Mononuclear cell (primary cell): ENCODE data around the gene PDXDC1. TPM values are rescaled to one million over a fixed set of nuclear protein-coding genes. Genes with fewer than 3 reads are reported as not detected.
"Not testable (repeated sequence)": the region's sequence is repeated elsewhere in the genome, so short reads cannot be mapped to it uniquely, and the experiment has no call there.

Source experiments
- H3K27me3 ChIP-seq: 2 replicates; pipeline ENCODE4 v1.6.0; 2011; ENCODE audit warnings: low read length, control low read depth; ENCODE audit not compliant: insufficient read depth
- H3K4me1 ChIP-seq: 2 replicates; pipeline ENCODE4 v1.5.1; 2011; ENCODE audit warnings: mild to moderate bottlenecking, low read length, control low read depth; ENCODE audit not compliant: insufficient read depth
- H3K4me3 ChIP-seq: 2 replicates; pipeline ENCODE4 v1.5.1; 2011; ENCODE audit warnings: mild to moderate bottlenecking, low read length, moderate library complexity
- H3K9me3 ChIP-seq: 2 replicates; pipeline ENCODE4 v1.5.1; 2011; ENCODE audit warnings: low read depth, mild to moderate bottlenecking, control low read depth, low read length
- total RNA-seq: library from RNA; depleted of rRNA; stranded (reverse); fragments of >200 nt; gene quantifications from one replicate; pipeline ENCODE4 v1.2.3, GENCODE V29; 2012

The PDXDC1 gene
- total RNA-seq, 1 donor, result 101 TPM

DNA sequence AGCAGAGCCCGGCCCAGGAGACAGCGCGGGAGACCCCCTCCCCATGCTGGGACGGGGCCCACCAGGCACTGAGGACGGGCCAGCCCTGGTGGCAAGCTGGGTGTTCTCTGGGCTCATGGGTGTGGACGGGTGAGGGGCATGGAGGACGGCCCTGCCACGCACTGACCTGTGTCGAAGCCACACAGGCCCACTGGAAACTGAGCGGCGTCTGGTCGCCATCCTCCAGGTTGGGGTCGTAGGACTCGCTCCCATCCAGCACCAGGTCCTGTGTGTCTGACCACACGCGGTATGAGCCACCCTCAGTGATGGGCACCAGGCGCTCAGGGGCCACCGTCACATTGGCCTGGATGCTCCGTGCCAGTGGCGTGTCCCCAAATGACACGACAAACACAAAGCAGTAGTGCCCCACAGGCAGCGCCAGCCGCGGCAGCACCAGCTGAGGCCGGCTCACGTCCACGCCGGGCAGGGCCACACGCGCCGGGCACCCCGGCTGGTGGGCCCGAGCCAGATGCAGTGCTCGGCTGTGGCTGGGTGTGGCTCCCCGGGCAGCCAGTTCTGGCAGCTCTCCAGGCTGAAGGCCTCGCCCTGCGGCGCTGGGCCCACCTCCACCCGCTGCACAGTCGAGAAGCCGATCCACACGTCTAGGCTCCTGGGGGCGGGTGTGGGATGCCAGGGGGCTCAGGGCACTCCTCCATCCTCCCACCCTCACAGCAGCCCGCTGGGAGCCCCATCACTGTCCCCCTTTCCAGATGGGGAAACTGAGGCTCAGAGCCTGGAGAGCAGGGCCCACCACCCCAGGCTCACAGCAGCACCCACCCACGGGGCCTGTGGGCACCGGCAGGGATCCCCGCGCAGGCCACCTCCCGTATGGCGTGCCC is 160.9 kb downstream of the PDXDC1 start:
- not testable (repeated sequence) for H3K4me3 ChIP-seq, H3K27me3 ChIP-seq, H3K4me1 ChIP-seq, H3K9me3 ChIP-seq

DNA sequence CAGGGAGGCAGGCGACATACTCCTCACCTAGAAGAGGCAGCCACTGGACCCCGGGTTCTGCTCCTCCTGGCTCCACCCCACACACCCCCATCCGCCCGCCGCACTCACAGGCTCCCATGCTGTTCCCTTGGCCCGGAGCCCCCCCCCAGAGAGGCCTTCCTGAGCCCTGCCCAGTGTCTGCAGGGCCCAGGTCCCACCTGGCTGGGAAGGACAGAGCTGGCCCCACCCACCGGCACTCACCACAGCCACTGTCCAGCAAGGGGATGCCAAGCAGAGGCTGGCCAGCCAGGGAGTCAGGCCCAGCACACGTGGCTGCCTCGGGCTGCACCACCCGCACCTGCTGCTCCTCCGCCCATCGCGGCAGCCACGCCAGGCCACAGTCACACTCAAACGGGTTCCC is 162.7 kb downstream of the PDXDC1 start:
- H3K27me3 ChIP-seq, H3K9me3 ChIP-seq, H3K4me1 ChIP-seq, H3K4me3 ChIP-seq: not testable (repeated sequence)

DNA sequence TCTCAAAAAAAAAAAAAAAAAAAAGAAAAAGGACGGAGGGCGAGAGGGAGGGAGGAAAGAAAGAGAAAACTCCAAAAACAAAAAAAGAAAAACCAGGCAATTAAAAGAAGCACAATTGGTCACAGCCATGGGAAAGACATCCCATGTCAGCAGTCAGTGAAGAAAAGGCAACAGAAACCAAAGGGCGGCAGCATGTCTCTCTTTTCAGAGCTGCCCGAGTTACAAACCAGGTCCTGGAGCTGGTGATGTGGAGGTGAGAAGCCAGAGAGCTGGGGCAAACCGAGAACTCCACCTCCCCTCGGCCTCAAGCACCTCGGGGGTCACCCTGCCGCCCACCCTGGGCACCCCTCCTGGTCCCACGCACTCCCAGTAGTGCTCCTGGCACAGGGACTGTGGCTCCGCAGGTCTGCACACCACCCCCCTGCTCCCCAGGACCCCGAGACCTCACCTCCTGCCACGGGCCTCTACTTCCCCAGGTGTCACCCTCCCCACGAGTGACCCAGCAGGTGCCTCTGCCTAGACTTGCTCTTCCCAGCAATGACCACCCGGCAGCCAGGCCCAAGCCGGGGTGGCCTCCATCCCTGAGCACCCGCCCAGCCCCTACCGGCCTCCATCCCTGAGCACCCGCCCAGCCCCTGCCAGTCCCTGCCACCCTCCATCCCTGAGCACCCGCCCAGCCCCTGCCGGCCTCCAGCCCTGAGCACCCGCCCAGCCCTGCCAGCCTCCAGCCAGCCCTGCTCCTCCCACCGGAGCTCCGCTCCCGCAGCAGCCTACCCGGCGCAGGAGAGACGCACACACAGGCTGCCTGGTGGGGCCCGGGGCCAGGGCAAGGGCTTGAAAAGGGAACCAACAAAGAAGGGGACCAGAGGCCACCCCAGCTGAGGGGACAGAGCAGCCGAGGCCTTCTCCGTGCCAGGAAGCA is 165.9 kb downstream of the PDXDC1 start:
- not testable (repeated sequence) for H3K4me1 ChIP-seq, H3K4me3 ChIP-seq, H3K27me3 ChIP-seq, H3K9me3 ChIP-seq

DNA sequence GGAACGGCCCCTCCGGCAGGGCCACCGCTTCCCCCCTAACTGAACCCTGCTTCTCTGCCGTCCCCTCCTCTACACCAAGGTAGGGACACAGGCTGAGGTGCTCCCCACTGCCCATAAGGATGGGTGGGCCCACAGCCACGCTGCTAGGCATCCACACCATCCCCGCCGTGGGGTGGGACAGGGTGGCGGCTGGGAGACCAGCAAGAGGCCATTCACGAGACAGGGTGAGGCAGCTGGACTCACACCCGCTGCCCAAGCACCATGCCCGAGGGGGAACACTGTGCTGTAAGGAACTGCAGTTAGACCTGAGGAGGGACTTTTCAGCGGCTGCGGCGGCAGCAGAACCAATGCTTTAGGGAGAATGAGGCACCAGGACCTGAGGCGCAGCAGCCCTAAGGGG is 166.8 kb downstream of the PDXDC1 start:
- Histone ChIP-seq H3K4me1 (no peaks in the 10 kb centered on the region), H3K9me3 (no peaks in the 10 kb centered on the region), H3K4me3 (no peak overlapping the region), H3K27me3 (no peaks in the 10 kb centered on the region)

DNA sequence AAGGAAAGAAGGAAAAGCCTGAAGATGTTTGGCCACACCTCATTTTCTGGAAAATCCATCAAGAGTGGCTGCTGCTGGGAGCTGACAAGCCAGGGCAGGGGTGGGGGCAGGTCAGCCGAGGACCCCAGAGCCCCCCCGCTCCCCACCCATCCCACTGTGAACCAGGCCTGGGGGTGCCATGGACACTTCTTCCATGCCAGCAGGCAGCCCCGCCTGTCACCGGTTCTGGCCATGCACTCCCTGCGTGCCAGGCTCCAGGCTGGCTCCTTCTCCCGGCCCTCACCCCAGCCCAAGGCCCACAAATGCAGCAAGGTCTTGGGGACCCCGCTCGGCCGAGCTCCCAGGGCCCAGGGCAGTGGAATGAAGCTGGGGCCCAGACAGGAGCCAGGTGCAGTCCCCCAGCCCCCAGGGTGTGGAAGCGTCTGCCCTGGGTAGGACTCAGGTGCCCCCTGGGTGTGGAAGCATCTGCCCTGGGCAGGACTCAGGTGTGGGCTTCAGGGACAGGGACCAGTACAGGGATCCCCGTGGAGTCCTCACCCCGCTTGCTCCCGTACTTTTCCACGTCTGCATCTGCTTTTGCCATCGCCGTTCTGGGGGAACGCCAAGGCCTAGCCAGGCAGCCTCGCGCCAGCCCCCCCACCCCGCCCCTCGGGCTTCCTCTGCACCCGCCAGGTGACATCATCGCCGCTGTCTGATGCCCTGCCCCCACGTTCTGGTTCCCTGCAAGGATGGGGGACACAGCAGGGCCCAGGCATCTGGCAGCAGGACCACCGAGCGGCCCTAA is 167.5 kb downstream of the PDXDC1 start:
- not testable (repeated sequence) for H3K9me3 ChIP-seq, H3K27me3 ChIP-seq, H3K4me3 ChIP-seq, H3K4me1 ChIP-seq

DNA sequence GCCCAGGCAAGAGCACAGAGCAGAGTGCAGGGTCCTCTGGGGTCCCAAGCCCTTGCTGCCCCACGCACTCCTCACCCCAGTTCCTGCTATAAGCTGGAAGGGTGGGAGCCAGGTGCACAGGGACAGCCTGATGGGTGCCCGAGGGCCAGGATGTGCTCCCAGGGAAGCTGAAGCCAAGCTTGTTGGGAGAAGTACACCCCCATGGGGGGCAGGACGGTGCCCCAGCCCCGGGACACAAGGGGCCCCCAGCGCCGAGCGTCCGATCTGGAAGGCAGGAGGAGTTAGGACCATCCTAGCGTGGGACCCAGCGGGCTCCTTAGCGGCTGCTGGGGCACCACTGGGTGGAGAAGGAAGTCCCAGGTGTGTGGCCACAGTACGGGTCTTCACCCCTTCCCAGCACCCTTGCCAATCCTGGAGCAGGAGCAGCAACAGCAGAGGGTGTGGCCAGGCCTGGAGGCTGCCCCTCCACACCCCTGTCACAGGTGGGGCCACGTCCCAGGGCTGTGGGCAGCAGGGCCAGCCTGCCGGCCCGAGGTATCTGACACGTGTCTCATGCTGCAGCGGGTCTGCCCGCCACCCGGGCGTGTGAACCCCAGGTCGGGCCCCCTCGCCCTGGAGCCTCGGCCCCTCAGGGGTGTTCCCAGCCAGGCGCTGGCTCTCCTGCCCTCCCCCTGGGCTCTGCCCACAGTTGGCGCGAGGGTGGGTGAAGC is 168.2 kb downstream of the PDXDC1 start:
- not testable (repeated sequence) for H3K27me3 ChIP-seq, H3K9me3 ChIP-seq, H3K4me1 ChIP-seq, H3K4me3 ChIP-seq

DNA sequence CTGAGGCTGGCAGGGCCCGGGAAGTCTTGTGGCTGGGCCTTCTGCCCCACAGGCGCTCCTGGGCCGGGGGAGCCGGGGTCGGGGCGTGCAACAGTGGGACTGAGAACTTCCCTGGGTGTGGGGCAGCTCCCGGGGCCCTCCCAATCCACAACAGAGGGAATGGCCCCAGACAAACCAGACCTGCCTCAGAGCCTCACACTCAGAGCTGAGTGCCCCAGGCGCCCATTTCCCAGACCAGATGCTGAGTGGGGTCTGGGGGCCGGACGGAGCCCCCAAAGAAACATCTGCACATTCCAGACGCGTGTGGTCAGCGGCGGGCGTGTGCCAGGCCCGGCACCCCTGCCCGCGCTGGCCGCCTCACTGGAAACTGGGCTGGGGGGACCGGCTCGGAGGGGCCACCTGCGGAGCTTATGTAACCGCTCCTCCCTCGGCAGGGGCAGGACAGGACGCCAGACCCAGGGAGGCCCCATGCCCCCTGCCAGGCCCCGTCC is 168.8 kb downstream of the PDXDC1 start:
- H3K9me3 ChIP-seq, H3K4me3 ChIP-seq, H3K4me1 ChIP-seq, H3K27me3 ChIP-seq: not testable (repeated sequence)

DNA sequence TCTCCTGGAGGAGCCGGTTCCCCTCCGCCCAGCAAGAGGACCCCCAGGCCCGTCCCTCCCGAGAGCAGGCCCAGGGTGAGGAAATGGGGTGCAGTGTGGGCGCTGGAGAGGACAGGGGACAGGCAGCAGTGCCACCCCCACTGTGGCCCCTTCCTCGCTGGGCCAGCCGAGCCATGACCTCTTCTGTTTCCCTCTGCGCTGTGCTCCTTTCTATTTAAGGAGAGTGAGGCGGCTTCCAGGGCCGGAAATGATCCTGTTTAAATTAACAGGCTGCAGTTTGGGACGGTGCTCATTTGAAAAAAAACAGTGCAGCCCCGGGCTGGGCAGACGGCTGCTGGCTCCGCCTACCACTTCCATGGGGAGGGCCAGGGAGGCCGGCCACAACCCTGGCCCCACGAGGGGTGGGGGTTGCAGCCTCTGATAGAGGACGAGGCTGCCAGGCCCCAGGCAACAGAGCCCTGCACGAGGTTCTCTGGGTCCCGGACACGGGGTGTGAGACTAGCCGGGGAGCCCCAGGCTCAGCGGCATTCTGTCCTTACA is 169.3 kb downstream of the PDXDC1 start:
- H3K4me3 ChIP-seq, H3K4me1 ChIP-seq, H3K9me3 ChIP-seq, H3K27me3 ChIP-seq: not testable (repeated sequence)

DNA sequence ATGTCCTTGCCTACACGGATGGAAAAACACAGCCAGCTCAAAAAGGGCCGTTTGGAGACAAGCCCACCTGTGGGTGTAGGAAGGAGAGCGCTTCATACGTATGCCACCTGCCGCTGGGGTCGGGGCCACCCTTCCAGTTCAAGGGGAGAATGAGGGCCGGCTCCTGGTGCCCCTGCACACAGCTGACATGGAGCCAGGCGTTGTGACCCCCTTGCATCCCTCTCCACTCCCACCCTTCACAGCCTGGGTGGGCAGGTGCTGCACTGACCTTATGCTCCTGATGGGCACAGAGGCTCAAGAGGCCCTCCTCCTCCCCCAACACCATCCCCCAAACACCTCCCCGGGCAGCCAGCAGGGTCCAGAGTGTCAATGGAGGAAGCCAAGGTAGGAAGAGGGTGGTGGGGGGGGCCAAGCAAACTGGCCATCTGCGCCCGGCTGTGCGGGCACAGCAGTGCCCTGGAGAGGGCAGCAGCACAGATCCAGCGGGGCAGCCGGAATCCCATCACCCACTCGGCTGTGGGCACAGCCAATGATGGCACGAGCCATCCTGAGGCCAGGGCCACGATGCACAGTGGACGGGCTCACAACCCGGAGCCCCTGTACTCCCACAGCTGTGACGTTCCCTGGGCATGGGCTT is 170.1 kb downstream of the PDXDC1 start:
- H3K4me1 ChIP-seq, H3K9me3 ChIP-seq, H3K27me3 ChIP-seq, H3K4me3 ChIP-seq: not testable (repeated sequence)

DNA sequence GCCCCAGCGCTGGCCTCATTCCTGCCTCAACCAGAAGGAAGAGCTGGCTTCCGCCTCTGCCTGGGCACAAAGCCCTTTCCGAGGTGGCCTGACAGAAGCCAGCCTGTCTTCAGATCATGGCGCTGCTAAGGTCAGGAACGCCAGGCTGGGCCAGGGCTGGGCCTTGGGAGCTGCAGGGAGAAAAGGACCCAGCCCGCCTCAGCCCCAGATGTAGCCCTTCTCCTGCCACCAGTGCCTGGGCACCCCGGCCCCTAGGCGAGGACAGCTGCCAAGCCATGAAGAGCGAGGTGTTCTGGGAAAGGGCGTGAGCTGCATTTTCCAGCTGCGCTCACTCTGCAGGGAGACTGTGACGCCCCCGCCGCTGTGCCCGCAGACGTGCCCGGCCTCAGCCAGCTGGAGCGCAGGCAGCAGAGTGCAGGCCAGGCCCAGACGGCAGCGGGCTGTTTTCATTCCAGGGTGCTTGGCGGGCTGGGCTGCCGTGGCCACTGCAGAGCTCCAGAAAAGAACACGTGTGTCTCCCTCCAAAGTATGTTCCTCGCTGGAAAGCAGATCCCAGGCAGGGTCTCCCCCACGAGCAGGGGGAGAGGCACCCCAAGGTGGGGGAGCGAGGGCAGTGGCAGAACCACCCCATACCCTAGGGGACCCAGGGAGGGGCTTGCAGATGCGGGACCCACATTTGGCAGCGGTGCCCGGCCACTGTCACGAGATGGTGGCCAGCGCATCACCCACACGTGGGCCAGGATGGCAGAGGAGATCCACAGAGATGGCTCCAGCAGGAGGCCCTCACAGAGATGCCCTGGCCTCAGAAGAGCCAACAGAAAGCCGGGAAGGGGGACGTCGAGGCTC is 170.8 kb downstream of the PDXDC1 start:
- H3K27me3 ChIP-seq, H3K9me3 ChIP-seq, H3K4me3 ChIP-seq, H3K4me1 ChIP-seq: not testable (repeated sequence)

DNA sequence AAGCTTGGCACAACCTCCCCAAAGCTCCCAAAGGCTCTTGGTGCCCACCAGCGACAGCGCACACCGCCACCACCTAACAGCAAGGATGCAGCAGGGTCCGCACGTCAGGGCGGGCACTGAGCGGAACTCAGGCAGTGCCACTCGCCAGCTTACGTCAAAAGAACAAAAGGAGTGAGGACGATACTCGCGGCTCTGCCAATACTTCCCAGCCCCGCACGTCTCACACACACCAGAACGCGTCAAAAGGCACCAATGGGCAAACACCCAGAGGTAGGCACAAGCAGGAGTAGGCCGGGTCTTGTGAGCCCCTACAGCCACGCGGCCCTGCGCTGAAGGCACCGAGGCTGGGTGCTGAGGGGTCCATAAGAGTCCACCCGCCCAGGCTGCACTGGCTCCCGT is 171.4 kb downstream of the PDXDC1 start:
- not testable (repeated sequence) for H3K4me1 ChIP-seq, H3K9me3 ChIP-seq, H3K27me3 ChIP-seq, H3K4me3 ChIP-seq

DNA sequence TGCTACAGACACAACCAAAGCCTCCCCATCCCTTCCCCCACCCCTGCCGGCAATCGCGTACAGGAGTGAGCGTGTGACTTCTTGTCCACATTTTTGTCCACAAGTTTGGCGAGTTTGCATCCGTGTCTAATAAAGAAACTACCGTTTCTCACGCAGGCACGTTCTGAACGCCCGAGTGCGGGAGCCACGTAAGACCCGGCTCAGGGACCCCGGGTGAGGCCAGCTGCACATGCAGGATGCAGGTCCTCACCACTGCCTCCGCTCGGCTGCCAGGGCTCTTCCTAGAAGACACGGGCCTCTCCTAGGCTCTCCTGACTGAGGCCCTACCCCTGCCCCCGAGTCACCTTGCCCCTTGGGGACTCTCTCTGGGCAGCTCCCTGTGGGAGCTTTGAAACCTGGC is 174.0 kb downstream of the PDXDC1 start:
- not testable (repeated sequence) for H3K4me1 ChIP-seq, H3K4me3 ChIP-seq, H3K9me3 ChIP-seq, H3K27me3 ChIP-seq

DNA sequence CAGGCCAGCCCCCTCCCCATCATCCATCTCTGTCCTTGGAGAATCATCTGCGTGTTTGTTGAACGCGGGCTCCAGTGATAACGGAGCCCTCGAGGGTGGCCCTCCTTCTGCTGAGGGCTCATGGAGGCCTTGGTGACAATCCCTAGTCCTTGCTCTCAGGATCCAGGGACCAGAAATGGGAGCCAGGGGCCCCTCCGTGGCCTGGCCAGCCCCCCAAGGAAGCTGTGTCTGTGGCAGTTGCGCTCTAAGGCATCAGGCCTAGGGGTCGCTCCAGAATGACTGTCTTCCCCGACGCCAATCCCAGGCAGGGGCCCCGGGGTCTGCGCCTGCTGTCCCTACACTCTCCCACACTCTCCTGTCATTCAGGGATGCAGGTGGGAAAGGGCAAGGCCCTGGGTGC is 174.4 kb downstream of the PDXDC1 start:
- H3K4me1 ChIP-seq, result not testable (repeated sequence)

More for the DNA sequence above, 174.4 kb downstream of the PDXDC1 start:
- not testable (repeated sequence) for H3K27me3 ChIP-seq, H3K9me3 ChIP-seq, H3K4me3 ChIP-seq
